GM18907 (cell line): ENCODE measurements around the gene TTC17.
"Not testable (repeated sequence)": the region's sequence is repeated elsewhere in the genome, so short reads cannot be mapped to it uniquely, and the experiment has no call there.

Experiments
- ATAC-seq: cut with Tn5 transposase; IDR thresholded peaks from one replicate; pipeline ENCODE4 v1.9.1; 2021; ENCODE audit warnings: mild to moderate bottlenecking, moderate library complexity; ENCODE audit not compliant: unreplicated experiment

Gene TTC17

DNA sequence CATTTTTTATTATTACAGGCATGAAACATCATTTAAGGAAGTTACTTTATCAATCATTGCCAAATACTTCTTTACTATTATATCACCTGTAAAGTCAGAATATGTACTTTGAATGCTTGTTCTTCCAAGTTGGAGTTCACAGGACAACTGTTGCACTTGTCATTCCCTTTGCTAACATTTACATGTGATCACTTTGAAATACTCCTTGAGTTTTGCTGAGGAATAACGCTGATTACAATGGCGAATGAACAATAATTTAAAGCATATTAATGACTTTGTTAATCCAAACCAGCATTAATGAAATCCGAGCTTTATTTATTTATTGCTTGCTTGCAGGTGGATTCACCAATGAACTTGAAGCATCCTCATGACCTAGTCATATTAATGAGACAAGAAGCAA lies 20.2 kb downstream of the TTC17 start:
- no peak for ATAC-seq

DNA sequence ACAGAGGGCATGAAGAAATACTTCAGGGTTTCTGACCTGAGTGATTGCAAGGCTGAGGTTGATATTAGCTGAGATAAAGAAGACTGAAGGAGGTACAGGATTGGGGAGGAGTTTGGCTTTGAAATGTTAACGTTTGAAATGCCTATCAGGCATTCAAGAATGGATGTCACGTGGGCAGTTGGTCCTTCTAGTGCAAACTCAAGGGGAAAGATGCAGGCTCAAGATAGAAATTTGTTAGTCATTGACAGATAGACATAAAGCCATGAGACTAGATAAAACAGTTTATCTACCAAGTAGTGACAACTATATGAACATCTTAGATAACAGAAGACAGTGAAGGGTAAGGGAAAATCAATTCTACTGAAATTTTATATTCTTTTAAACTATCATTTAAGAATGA lies 23.1 kb downstream of the TTC17 start:
- ATAC-seq, result no peak

DNA sequence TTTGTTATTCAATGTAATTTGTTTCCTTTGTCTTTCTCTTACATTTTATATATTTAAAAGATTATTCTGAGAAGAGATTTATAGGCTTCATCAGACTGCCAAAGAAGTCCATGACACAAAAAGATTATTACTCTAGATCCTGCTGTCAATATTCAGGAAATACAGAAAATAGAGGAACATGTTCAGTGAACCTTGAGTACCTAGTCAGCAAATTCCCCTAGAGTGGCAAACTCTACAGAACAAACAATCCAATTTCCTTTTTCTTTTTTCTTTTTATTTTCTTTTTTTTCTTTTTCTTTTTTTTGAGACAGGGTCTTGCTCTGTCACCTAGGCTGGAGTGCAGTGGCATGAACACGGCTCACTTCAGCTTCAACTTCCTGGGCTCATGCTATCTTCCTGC lies 23.9 kb downstream of the TTC17 start:
- ATAC-seq, result no peak

DNA sequence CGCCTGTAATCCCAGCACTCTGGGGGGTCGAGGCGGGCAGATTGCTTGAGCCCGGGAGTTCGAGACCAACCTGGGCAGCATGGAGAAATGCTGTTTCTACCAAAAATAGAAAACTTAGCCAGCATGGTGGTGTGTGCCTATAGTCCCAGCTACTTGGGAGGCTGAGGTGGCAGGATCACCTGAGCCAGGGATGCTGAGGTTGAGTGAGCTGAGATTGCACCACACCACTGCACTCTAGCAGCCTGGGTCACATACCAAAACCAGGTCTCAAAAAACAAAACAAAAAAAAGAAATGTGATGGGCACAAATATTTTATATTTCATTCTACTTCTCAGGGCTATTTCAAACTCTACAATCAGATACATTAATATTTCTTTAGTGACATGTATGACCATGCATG lies 25.7 kb downstream of the TTC17 start:
- ATAC-seq, result no peak

DNA sequence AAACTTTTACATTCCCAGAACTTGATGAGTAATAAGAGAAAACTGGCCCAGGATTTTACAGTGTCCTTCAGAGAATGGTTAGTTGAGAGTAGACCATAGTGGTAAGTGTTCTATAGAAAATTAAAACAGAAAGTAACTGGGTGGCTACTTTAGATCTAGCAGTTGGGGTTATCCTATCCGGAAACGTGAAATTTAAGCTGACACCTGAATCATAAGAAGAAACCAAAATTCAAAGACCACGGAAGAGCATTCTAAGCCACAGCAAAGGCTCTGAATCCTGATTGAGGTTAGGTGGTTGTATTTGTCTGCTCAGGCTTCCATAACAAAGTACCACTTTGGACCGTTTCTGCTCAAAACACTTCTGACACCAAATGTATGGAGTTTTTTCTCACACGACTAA lies 34.0 kb downstream of the TTC17 start:
- ATAC-seq, result no peak

DNA sequence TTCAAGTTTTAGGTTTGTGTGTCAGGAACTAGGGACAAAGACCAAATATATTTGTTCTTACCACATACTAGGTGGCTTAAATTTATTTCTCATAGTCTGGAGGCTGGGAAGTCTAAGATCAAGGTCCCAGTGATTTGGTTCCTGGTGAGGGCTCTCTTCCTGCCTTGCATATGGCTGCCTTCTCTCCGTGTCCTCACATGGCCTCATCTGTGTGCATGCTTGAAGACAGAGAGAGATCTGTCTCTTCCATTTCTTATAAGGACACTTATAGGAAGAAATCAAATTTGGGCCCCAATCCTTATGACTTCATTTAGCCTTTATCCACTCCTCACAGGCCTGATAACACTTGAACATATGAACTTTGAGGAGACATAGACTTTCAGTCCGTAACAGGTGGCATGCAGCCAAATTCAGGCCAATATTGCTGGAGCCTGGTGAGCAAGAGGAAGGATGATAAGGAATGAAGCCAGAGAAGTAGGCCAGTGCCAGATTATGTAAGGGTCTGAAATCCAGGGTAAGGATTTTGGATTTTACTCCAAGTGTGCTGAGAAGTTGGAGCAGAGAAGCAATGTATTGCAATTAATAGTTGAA lies 35.1 kb downstream of the TTC17 start:
- no peak for ATAC-seq

DNA sequence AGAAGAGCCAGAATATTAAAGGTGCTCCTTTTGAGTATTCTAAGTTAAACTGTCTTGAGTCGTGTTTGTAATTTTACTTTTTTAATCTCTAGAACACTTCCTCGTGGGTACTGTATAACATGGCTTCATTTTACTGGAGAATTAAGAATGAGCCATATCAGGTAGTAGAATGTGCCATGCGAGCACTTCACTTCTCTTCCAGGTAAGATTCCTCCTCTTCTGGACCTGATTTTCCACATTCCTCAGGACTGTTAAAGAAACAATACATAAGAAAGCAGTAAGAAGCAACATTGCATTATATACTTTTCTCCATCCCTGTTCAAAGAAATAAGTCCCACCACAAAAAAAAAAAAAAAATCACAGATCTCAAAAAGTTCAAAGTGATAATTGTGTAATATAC lies 37.9 kb downstream of the TTC17 start:
- no peak for ATAC-seq

DNA sequence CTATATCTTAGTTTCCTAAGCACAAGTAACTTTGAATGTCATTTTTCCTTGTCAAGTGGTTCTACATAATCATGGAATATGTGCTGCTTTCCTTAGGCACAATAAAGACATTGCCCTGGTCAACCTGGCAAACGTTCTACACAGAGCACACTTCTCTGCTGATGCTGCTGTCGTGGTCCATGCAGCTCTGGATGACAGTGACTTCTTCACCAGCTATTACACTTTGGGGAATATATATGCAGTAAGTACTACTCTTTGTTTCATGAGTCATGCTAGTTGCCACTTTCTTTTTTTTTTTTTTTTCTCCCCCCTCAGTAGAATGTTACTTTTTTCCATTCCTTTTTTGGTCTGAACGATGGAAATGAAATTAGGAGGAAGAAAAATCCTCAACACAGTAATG lies 38.5 kb downstream of the TTC17 start:
- ATAC-seq, result no peak

DNA sequence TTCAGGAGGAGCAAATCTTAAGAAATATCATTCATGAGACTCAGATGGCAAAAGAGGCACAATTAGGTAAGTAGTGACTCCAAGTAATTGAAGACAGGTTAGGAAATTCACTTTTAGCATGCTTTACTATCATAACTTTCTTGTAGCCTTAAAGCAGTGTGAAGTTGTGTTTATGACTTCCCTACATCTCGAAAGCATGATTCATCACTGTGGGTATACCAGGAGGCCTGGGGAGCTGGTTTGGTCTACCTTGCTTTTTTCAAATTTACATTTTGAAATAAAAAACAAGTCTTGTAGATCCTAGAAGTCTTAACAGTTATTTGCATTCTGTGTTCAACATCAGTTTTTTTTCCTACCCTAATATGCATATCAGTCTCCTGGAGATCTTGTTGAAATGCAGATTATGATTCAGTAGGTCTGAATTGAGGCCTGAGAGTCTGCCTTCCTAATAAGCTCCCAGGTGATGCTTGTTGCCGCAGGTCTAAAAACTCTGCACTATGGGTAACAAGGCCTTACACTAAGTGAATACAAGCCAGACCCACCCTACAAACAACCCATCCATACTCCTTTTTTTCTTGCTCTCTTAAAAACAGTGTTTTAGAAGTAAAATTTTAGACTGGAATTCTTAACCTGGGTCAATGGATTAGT lies 41.4 kb downstream of the TTC17 start:
- ATAC-seq, result no peak

DNA sequence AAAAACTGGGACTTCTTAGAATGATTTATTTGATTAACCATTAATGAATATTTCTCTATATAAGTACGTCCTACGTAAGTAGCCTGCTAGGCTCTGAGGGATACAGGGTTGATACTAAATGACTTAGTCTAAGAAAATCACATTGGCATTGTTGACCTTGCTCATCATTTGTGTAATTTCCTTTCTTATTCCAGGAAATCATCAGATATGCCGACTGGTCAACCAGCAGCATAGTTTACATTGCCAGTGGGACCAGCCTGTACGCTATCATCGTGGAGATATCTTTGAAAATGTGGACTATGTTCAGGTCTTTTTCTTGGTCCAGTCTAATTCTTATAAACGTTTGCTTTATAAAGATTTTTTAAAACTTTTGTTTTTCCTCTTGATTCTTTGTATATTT lies 42.5 kb downstream of the TTC17 start:
- ATAC-seq, result no peak

DNA sequence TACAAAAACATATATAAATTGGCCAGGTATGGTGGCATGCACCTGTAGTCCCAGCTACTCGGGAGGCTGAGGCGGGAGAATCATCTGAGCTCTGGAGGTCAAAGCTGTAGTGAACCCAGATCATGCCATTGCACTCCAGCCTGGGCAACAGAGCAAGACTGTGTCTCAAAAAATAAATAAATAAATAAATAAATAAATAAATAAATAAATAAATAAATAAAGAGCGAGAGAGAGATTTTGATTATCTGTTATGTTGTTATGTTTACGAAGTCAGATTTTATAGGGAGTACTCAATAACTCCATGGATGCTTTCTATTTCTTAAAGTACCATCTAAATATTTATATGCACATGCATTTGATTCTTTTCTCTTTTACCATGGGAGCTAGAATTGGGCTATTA lies 43.1 kb downstream of the TTC17 start:
- ATAC-seq, result not testable (repeated sequence)

DNA sequence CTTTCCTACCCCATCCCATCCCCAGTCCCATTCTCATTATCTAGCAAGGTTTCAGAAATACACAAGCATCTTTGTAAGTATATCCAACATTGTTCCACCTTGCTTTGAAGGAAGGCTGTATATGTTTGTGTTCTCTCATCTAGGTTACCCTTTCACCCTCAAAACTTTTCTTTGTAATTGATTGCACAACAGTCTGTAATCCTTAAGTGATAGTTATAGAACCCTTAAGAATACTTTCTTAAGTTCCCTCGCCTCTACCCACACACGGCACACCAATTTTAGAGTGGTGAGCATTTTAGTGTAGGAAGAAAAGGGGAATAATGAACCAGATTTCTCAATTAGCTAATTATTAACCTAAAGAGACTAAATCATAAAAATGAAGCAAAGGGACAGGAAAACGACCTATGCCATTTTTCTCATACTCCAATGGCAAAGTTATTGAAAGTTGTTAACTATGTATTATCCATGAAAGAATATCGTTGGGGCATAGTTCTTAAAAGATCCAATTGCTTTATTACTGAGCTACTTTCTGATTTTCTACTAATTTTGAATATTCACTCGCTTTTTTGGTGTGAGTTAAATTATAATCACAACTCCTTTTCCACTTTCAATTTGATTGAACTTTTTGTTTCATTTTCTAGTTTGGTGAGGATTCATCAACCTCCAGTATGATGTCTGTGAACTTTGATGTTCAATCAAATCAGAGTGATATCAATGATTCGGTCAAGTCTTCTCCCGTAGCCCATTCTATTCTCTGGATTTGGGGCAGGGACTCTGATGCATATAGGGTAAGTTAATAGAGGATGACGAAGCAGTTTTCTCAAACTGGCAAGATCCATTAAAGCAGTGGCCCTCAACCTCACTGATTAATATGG lies 44.9 kb downstream of the TTC17 start:
- no peak for ATAC-seq

DNA sequence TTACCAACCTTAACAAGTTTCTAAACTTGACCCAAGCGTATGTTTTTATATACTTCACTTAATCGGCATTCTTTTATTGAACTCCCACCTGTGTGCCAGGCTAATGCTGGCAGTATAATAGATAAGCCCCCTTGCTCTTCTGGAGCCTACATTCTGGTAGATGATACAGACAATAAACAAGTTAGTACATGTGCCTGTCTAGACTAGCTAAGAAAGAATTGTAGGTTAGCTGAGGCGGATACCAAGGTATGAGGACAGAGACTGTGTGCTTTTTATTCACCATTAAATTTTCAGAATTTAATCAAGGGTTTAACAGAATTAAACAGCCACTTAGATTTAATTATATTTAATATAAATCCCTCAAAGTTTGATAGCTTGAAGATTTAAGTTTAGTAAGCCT lies 45.7 kb downstream of the TTC17 start:
- no peak for ATAC-seq

DNA sequence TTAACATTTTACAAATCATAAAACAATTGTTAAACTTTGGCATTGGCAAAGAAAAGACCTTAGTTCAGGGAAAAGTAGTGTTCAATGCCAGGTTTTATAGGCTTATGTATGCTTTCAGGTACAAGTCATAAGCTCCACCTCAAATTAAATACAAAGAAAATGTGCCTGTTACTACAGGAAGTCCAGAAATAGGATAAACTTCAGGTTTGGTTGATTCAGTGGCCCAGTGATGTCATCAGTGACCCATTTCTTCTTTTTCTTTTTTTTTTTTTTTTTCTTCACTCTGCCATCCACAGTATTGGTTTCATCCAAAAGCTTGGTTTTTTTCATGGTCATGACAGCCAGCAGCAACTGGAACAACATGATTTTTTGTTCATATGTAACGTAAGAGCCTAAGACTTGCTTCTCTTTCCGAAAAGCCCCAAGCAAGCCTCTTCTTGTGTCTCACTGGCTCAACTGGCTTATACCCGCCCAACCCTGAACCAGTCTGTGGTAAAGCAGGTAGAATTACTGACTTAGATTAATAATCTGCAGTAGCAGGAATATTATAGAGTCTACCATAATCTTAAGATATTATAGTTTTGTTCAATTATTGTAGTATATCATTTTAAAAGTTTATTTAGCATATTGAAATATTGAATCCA lies 46.2 kb downstream of the TTC17 start:
- ATAC-seq, result no peak

DNA sequence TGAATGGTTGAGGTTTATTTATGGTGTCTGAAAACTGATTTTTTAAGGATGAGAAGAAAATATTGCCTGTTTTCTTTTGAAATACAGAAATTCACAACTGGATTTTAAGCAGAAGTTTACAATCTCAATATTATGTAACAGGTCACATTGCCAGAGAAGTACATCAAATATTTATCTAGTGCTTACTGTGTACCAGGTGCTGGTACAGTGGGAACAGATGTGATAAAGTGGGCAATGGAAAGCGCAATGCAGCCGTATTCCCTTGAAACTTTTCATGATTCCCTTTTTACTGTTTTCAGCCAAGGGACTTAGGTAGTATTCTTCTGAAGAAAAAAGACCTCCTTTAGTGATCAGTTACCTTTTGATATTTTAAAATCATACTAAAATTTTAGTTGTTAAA lies 49.6 kb downstream of the TTC17 start:
- no peak for ATAC-seq

DNA sequence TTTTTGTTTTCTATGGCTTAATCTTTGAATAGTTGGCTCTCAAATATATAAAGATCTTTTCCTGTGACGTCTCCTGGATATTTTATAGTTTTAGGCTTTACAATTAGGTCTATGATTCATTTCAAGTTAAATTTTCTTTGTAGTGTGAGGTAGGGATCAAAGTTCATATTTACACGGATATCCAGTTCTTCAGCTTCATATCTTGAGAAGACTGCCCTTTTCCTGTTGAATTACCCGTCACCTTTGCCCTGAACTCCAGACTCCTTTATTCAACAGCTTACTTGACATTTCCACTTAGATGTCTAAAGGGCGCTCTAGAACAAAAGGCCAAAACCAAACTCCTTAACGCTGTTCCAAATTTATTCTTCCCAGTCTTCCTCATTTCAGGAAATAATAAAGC lies 51.7 kb downstream of the TTC17 start:
- no peak for ATAC-seq

DNA sequence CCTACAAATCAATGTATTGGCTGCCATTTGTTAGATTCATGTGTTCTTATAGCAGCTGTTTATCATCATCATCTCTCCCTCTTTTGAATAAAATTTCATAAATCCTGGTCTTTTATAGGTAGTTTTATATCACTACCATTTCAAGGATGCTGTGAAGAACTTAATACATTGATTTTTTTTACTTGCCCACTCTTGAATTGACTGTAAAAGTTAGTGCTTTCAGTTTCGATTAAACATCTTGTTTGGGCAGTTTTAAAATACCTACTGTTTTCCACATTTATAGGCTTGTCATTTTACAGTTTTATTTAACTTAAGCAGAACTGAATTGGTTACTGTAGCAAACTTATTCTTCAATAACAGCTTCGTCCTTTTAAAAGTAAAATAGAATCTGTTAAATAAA lies 59.5 kb downstream of the TTC17 start:
- ATAC-seq, result no peak

DNA sequence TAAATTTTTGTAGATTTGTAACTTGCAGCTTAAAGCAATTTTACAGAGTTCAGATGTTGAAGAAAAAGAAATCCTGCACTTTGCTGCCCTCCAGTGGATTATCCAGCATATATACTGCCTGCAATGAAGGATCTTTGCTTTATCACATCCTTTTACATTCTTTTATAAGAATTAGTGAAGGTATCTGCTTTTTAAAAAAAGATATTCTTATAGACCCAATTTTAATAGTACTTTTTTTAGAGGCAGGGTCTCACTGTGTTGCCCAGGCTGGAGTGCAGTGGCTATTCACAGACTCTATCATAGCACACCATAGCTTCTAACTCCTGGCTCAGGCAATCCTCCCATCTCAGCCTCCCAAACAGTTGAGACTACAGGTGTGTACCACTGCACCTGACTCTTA lies 60.7 kb downstream of the TTC17 start:
- ATAC-seq, result peak; percentile 53

DNA sequence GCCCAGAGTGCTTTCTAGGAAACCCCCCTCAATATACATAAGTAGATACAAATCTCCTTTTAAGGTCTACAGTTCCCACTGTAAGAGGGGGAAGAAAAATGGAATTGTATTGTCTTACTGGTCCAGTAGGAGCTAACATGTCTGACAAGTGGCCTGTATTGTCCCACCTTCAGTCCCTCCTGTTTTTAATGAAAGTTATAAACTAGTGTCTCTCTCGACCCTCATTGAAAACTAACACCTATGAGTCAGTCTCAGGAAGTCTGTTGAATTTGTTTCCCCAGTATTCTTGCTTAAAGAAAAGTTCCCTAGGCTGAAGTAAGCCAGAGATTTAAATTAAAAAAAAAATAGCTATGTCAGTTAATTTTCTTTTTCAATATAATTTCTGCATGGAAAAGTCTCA lies 69.3 kb downstream of the TTC17 start:
- ATAC-seq, result no peak

DNA sequence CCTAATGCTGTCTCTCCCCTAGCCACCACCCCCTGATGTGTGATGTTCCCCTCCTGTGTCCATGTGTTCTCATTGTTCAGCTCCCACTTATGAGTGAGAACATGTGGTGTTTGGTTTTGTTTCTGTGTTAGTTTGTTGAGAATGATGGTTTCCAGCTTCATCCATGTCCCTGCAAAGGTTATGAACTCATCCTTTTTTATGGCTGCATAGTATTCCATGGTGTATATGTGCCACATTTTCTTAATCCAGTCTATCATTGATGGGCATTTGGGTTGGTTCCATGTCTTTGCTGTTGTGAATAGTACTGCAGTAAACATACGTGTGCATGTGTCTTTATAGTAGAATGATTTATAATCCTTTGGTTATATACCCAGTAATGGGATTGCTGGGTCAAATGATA lies 72.2 kb downstream of the TTC17 start:
- ATAC-seq, result not testable (repeated sequence)

DNA sequence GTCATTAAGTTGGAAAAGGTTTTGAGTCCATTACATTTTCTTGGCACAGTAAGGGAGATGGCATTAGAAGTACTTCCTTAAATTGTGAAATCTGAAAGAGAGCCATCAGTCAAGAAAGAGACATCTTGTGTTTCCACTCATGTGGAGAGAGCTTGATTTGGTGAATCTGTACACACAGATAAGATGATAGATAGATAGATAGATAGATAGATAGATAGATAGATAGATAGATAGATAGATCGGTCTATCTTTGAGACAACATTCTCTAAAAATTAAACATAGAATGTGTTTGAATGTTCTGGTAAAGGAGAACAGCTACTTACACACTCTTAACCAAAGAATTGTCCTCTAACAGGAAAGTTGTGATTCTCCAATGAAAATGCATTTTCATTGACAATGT lies 76.2 kb downstream of the TTC17 start:
- ATAC-seq, result no peak

DNA sequence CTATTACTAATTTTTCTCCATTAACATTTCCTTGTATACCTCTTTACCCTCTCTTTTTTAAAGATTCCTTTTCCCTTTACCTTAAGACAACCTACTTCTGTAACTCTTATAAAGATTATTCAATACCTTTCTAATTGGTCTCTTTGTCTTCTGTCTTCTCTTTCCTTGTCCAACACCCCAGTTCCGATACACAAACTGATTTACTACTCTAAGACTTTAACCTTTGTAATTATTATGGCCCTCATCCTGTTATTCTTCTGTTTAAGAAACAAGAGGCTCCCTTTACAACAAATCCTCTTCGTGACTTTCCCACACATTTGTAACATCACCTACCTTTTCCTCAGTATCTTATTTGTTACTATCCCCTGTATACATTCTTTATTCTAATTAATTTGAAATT lies 81.8 kb downstream of the TTC17 start:
- ATAC-seq, result no peak
